ENCODE data around the gene PLBD1. TPM values are rescaled to one million over a fixed set of nuclear protein-coding genes. Genes with fewer than 3 reads are reported as not detected.
A peak's percentile ranks its signal among the peaks of the same experiment; 100 is the strongest.

The PLBD1 gene
- total and polyA plus RNA-seq, 4 experiments from 2014 or later: 0.22 to 1.6 (median 0.57) TPM

- ChIA-PET CTCF (ENCODE audit: partially characterized antibody) (no interaction called here), POLR2A (ENCODE audit: partially characterized antibody) (no interaction called here)
- Mint-ChIP-seq H3K9me3 (peaks cover 9 to 69% (median 52%) of the 10 kb centered on the region in 8 donors), H3K4me1 (no peaks in the 10 kb centered on the region), H3K4me3 (no peak overlapping the region), H3K36me3 (peaks cover 3 to 10% of the 10 kb centered on the region in 2 donors), H3K27ac (no peak overlapping the region), H3K27me3 (peaks cover 2 to 6% of the 10 kb centered on the region in 2 donors)
- H3K4me3 ChIP-seq (ENCODE audit: low read length in 2 of 2): no peak overlapping the region
- H3K9me3 ChIP-seq (ENCODE audit: control insufficient read depth in 1 of 2, low read length in 2 of 2): peaks cover 5% of the 10 kb centered on the region in 2 donors
- no peaks in the 10 kb centered on the region for H3K27me3 ChIP-seq (ENCODE audit: insufficient read depth, low read length)
- no peaks in the 10 kb centered on the region for H3K4me1 ChIP-seq (ENCODE audit: insufficient read depth, low read length)
- no peaks in the 10 kb centered on the region for H3K36me3 ChIP-seq (ENCODE audit: insufficient read depth, low read length)
- H3K27ac ChIP-seq (ENCODE audit: low read depth, low read length): no peak overlapping the region
- intact Hi-C loops (cut with micrococcal nuclease): no loop called here
- DNase-seq: no peak
Observed at GRCh38 chr12:14605401-14605989, 37.8 kb upstream of the PLBD1 start.

DNA sequence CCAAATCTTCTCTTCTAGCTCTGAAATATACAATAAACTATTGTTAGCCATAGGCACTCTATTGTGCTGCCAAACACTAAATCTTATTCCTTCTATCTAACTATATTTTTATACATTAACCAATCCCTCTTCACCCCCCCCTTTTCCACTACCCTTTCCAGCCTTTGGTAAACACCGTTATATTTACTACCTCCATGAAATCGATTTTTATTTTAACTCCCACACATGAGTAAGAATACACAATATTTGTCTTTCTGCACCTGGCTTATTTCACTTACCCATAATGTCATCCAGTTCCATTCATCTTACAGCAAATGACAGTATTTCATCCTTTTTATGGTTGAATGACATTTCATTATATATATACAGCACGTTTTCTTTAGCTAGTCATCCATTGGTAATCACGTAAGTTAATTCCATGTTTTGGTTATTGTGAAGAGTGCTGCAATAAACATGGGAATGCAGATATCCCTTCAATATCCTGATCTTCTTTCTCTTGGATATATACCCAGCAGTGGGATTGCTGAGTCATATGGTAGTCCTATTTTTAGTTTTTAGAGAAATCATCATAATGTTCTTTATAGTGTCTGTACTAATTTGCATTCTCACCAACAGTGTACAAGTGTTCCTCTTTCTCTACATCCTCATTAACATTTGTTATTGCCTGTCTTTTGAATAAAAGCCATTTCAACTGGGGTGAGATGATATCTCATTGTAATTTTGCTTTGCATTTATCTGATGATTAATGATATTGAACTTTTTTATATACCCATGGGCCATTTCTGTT, 34.2 kb upstream of the PLBD1 start:
- H3K4me3 ChIP-seq (ENCODE audit: low read length in 2 of 2): no peak overlapping the region
- H3K27ac ChIP-seq (ENCODE audit: low read depth, low read length): no peak overlapping the region
- no peak overlapping the region for H3K27ac Mint-ChIP-seq
- no peak overlapping the region for H3K4me3 Mint-ChIP-seq
- H3K27me3 Mint-ChIP-seq: peaks cover 5 to 7% of the 10 kb centered on the region in 2 donors
- no peaks in the 10 kb centered on the region for H3K4me1 Mint-ChIP-seq
- peaks cover 0 to 7% of the 10 kb centered on the region in 2 donors for H3K36me3 Mint-ChIP-seq
- CTCF ChIA-PET (ENCODE audit: partially characterized antibody): no interaction called here
- no peak for DNase-seq
- H3K36me3 ChIP-seq (ENCODE audit: insufficient read depth, low read length): no peaks in the 10 kb centered on the region
- no peaks in the 10 kb centered on the region for H3K4me1 ChIP-seq (ENCODE audit: insufficient read depth, low read length)
- peaks cover 13 to 61% (median 44%) of the 10 kb centered on the region in 8 donors for H3K9me3 Mint-ChIP-seq
- intact Hi-C loops (cut with micrococcal nuclease): no loop called here
- peaks cover 5% of the 10 kb centered on the region in 2 donors for H3K9me3 ChIP-seq (ENCODE audit: control insufficient read depth in 1 of 2, low read length in 2 of 2)
- H3K27me3 ChIP-seq (ENCODE audit: insufficient read depth, low read length): no peaks in the 10 kb centered on the region
- POLR2A ChIA-PET (ENCODE audit: partially characterized antibody): no interaction called here

GRCh38 chr12:14597480-14597879, 29.8 kb upstream of the PLBD1 start:
- Histone ChIP-seq H3K4me3 (ENCODE audit: low read length in 2 of 2) (no peak overlapping the region), H3K4me1 (ENCODE audit: insufficient read depth, low read length) (no peaks in the 10 kb centered on the region), H3K27me3 (ENCODE audit: insufficient read depth, low read length) (no peaks in the 10 kb centered on the region), H3K36me3 (ENCODE audit: insufficient read depth, low read length) (no peaks in the 10 kb centered on the region), H3K27ac (ENCODE audit: low read depth, low read length) (no peak overlapping the region), H3K9me3 (ENCODE audit: control insufficient read depth in 1 of 2, low read length in 2 of 2) (no peaks in the 10 kb centered on the region)
- H3K4me3 Mint-ChIP-seq: no peak overlapping the region
- peaks cover 3 to 5% of the 10 kb centered on the region in 2 donors for H3K27me3 Mint-ChIP-seq
- POLR2A ChIA-PET (ENCODE audit: partially characterized antibody): no interaction called here
- DNase-seq: no peak
- H3K9me3 Mint-ChIP-seq: peaks cover 9 to 28% (median 15%) of the 10 kb centered on the region in 8 donors
- no peaks in the 10 kb centered on the region for H3K4me1 Mint-ChIP-seq
- intact Hi-C loops (cut with micrococcal nuclease): no loop called here
- H3K27ac Mint-ChIP-seq: no peak overlapping the region
- CTCF ChIA-PET (ENCODE audit: partially characterized antibody): no interaction called here
- H3K36me3 Mint-ChIP-seq: peaks cover 0 to 1% of the 10 kb centered on the region in 2 donors

- Histone ChIP-seq H3K4me1 (ENCODE audit: insufficient read depth, low read length) (no peaks in the 10 kb centered on the region), H3K27ac (ENCODE audit: low read depth, low read length) (no peak overlapping the region), H3K4me3 (ENCODE audit: low read length in 2 of 2) (no peak overlapping the region), H3K9me3 (ENCODE audit: control insufficient read depth in 1 of 2, low read length in 2 of 2) (no peaks in the 10 kb centered on the region), H3K27me3 (ENCODE audit: insufficient read depth, low read length) (no peaks in the 10 kb centered on the region), H3K36me3 (ENCODE audit: insufficient read depth, low read length) (no peaks in the 10 kb centered on the region)
- H3K9me3 Mint-ChIP-seq: peaks cover 0 to 2% (median 0%) of the 10 kb centered on the region in 8 donors
- no peak for DNase-seq
- H3K36me3 Mint-ChIP-seq: no peaks in the 10 kb centered on the region
- H3K27me3 Mint-ChIP-seq: peaks cover 0 to 1% of the 10 kb centered on the region in 2 donors
- H3K27ac Mint-ChIP-seq: peak overlapping the region in 1 of 7 donors; percentile 4
- CTCF ChIA-PET (ENCODE audit: partially characterized antibody): no interaction called here
- no peaks in the 10 kb centered on the region for H3K4me1 Mint-ChIP-seq
- POLR2A ChIA-PET (ENCODE audit: partially characterized antibody): interaction anchor here (0.7 kb wide), 1 partner anchor 134 kb away, joined by 4 read pairs; no protein-coding TSS in a partner anchor
- no peak overlapping the region for H3K4me3 Mint-ChIP-seq
- intact Hi-C loops (cut with micrococcal nuclease): no loop called here
Observed at GRCh38 chr12:14591719-14592118, 24.0 kb upstream of the PLBD1 start.

GRCh38 chr12:14589169-14590004, 21.7 kb upstream of the PLBD1 start:
- CTCF ChIA-PET (ENCODE audit: partially characterized antibody): no interaction called here
- no peaks in the 10 kb centered on the region for H3K4me1 Mint-ChIP-seq
- peaks cover 0 to 1% of the 10 kb centered on the region in 2 donors for H3K27me3 Mint-ChIP-seq
- DNase-seq: no peak
- no peak overlapping the region for H3K4me3 ChIP-seq (ENCODE audit: low read length in 2 of 2)
- no peaks in the 10 kb centered on the region for H3K9me3 ChIP-seq (ENCODE audit: control insufficient read depth in 1 of 2, low read length in 2 of 2)
- intact Hi-C loops (cut with micrococcal nuclease): no loop called here
- no peaks in the 10 kb centered on the region for H3K36me3 ChIP-seq (ENCODE audit: insufficient read depth, low read length)
- no peaks in the 10 kb centered on the region for H3K36me3 Mint-ChIP-seq
- no peak overlapping the region for H3K4me3 Mint-ChIP-seq
- no peaks in the 10 kb centered on the region for H3K4me1 ChIP-seq (ENCODE audit: insufficient read depth, low read length)
- H3K9me3 Mint-ChIP-seq: no peaks in the 10 kb centered on the region
- no peak overlapping the region for H3K27ac Mint-ChIP-seq
- POLR2A ChIA-PET (ENCODE audit: partially characterized antibody): no interaction called here
- H3K27ac ChIP-seq (ENCODE audit: low read depth, low read length): no peak overlapping the region
- H3K27me3 ChIP-seq (ENCODE audit: insufficient read depth, low read length): no peaks in the 10 kb centered on the region

DNA sequence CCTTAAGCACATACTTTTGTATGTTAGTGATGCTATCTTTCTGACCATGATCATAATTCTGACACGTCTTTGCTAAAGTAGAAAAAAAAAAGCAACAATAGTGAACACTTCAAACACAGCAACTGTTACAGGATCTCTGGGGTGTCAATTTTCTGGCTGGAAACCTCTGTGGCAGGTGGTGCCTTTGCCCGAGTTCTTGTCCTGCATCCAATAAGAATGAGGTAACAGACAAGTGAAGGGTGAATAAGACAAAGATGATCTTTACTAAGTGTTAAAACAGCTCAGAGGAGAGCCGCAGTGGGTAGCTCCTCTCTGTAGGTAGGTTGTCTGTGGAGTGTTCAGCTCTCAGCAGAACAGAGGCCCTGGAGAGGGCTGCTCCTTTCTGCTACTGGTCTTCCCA, 20.9 kb upstream of the PLBD1 start:
- POLR2A ChIA-PET (ENCODE audit: partially characterized antibody): no interaction called here
- Histone ChIP-seq H3K27ac (ENCODE audit: low read depth, low read length) (no peak overlapping the region), H3K36me3 (ENCODE audit: insufficient read depth, low read length) (no peaks in the 10 kb centered on the region), H3K4me1 (ENCODE audit: insufficient read depth, low read length) (no peaks in the 10 kb centered on the region), H3K27me3 (ENCODE audit: insufficient read depth, low read length) (no peaks in the 10 kb centered on the region), H3K4me3 (ENCODE audit: low read length in 2 of 2) (no peak overlapping the region), H3K9me3 (ENCODE audit: control insufficient read depth in 1 of 2, low read length in 2 of 2) (no peaks in the 10 kb centered on the region)
- CTCF ChIA-PET (ENCODE audit: partially characterized antibody): no interaction called here
- Mint-ChIP-seq H3K36me3 (no peaks in the 10 kb centered on the region), H3K27ac (no peak overlapping the region), H3K4me1 (no peaks in the 10 kb centered on the region), H3K4me3 (no peak overlapping the region), H3K9me3 (no peaks in the 10 kb centered on the region), H3K27me3 (peaks cover 0 to 1% of the 10 kb centered on the region in 2 donors)
- intact Hi-C loops (cut with micrococcal nuclease): no loop called here
- DNase-seq: no peak

- Histone ChIP-seq H3K9me3 (ENCODE audit: control insufficient read depth in 1 of 2, low read length in 2 of 2) (no peaks in the 10 kb centered on the region), H3K27me3 (ENCODE audit: insufficient read depth, low read length) (no peaks in the 10 kb centered on the region), H3K27ac (ENCODE audit: low read depth, low read length) (no peak overlapping the region), H3K4me3 (ENCODE audit: low read length in 2 of 2) (no peak overlapping the region), H3K36me3 (ENCODE audit: insufficient read depth, low read length) (no peaks in the 10 kb centered on the region), H3K4me1 (ENCODE audit: insufficient read depth, low read length) (peaks cover 11% of the 10 kb centered on the region)
- CTCF ChIA-PET (ENCODE audit: partially characterized antibody): no interaction called here
- Mint-ChIP-seq H3K27me3 (peaks cover 0 to 2% of the 10 kb centered on the region in 2 donors), H3K4me1 (peaks cover 15 to 29% (median 23%) of the 10 kb centered on the region in 4 donors), H3K27ac (no peak overlapping the region), H3K9me3 (no peaks in the 10 kb centered on the region), H3K4me3 (no peak overlapping the region), H3K36me3 (no peaks in the 10 kb centered on the region)
- intact Hi-C loops (cut with micrococcal nuclease): no loop called here
- POLR2A ChIA-PET (ENCODE audit: partially characterized antibody): no interaction called here
- DNase-seq: no peak
Observed at GRCh38 chr12:14578646-14579045, 11.0 kb upstream of the PLBD1 start.

Data from CD4-positive, alpha-beta memory T cell (primary cell).